Stromal cell of bone marrow (primary cell): ENCODE results near the gene ZSWIM1.
"Not testable (repeated sequence)": the region's sequence is repeated elsewhere in the genome, so short reads cannot be mapped to it uniquely, and the experiment has no call there.

Experiments
- DNase-seq: peaks from one replicate; pipeline ENCODE4 v3.0.0-alpha.2; 2012; ENCODE audit warnings: low read depth

Gene ZSWIM1

GRCh38 chr20:45857114-45857881, 23.7 kb upstream of the ZSWIM1 start, which contains the start of the genes ACOT8 and ZSWIM3:
Gene ACOT8, minus strand, starts transcription at chr20:45857392. Its CDS starts 77 bp downstream, at chr20:45857315.
Gene ZSWIM3, plus strand, starts transcription at chr20:45857614. Its CDS starts 212 bp downstream, at chr20:45857826.
- DNase-seq, result peak; percentile 100

- no peak for DNase-seq
Measured at GRCh38 chr20:45857882-45858216, 23.2 kb upstream of the ZSWIM1 start.

- no peak for DNase-seq
Measured at GRCh38 chr20:45859916-45860315, 21.1 kb upstream of the ZSWIM1 start.

GRCh38 chr20:45860560-45861220, 20.3 kb upstream of the ZSWIM1 start:
- no peak for DNase-seq

- no peak for DNase-seq
Measured at GRCh38 chr20:45861221-45862075, 19.6 kb upstream of the ZSWIM1 start.

- DNase-seq, result no peak
Measured at GRCh38 chr20:45863543-45864470, 17.2 kb upstream of the ZSWIM1 start.

- no peak for DNase-seq
Measured at GRCh38 chr20:45866454-45866853, 14.6 kb upstream of the ZSWIM1 start.

- no peak for DNase-seq
Measured at GRCh38 chr20:45867136-45867818, 13.8 kb upstream of the ZSWIM1 start.

- no peak for DNase-seq
Measured at GRCh38 chr20:45867819-45868176, 13.2 kb upstream of the ZSWIM1 start.

- DNase-seq, result no peak
Measured at GRCh38 chr20:45872626-45873025, 8.4 kb upstream of the ZSWIM1 start.

GRCh38 chr20:45873409-45874103, 7.5 kb upstream of the ZSWIM1 start:
- no peak for DNase-seq

- DNase-seq, result not testable (repeated sequence)
Measured at GRCh38 chr20:45874104-45874481, 6.9 kb upstream of the ZSWIM1 start.

GRCh38 chr20:45874576-45874975, 6.5 kb upstream of the ZSWIM1 start:
- DNase-seq, result no peak

GRCh38 chr20:45878076-45878761, 2.8 kb upstream of the ZSWIM1 start:
- no peak for DNase-seq

GRCh38 chr20:45882469-45883099, 1.6 kb downstream of the ZSWIM1 start:
- DNase-seq, result no peak

- DNase-seq, result no peak
Measured at GRCh38 chr20:45883100-45883469, 2.1 kb downstream of the ZSWIM1 start.

- DNase-seq, result no peak
Measured at GRCh38 chr20:45886590-45887345, 5.7 kb downstream of the ZSWIM1 start.

GRCh38 chr20:45887346-45887715, 6.3 kb downstream of the ZSWIM1 start, which contains the start of gene SPATA25:
Gene SPATA25, minus strand, starts transcription at chr20:45887622. Its CDS starts 32 bp downstream, at chr20:45887590.
- DNase-seq, result no peak

GRCh38 chr20:45888681-45889080, 7.7 kb downstream of the ZSWIM1 start:
- DNase-seq, result no peak
